Parathyroid adenoma (tissue), 2 donors: Measurements from ENCODE around the gene EXOC4.

Experiments used
- H2AFZ ChIP-seq: fragments of 300-600 bp; sonication (generic); one replicate; pipeline ENCODE4 v1.7.0; 2017; ENCODE audit warnings: antibody characterized with exemption, mild to moderate bottlenecking
- H3K27ac ChIP-seq: fragments of 300-600 bp; sonication (generic); one replicate; pipeline ENCODE4 v1.7.0; 2017
- H3K27me3 ChIP-seq: fragments of 300-600 bp; sonication (generic); one replicate; pipeline ENCODE4 v1.7.0; 2017; ENCODE audit warnings: low read length; ENCODE audit not compliant: control insufficient read depth, insufficient read depth
- H3K36me3 ChIP-seq: fragments of 300-600 bp; sonication (generic); one replicate; pipeline ENCODE4 v1.7.0; 2017; ENCODE audit warnings: low read length; ENCODE audit not compliant: control insufficient read depth, insufficient read depth
- H3K4me1 ChIP-seq: fragments of 300-600 bp; sonication (generic); one replicate; pipeline ENCODE4 v1.7.0; 2017; ENCODE audit warnings: control low read depth
- H3K4me2 ChIP-seq: fragments of 300-600 bp; sonication (generic); one replicate; pipeline ENCODE4 v1.7.0; 2017; ENCODE audit warnings: low read length
- H3K4me3 ChIP-seq: fragments of 300-600 bp; sonication (generic); one replicate; pipeline ENCODE4 v1.7.0; 2017; ENCODE audit warnings: low read depth, low read length
- H3K79me2 ChIP-seq: fragments of 300-600 bp; sonication (generic); one replicate; pipeline ENCODE4 v1.7.0; 2017; ENCODE audit warnings: control low read depth
- H3K9ac ChIP-seq: fragments of 300-600 bp; sonication (generic); one replicate; pipeline ENCODE4 v1.7.0; 2017; ENCODE audit warnings: mild to moderate bottlenecking
- H3K9me3 ChIP-seq: fragments of 300-600 bp; sonication (generic); one replicate; pipeline ENCODE4 v1.7.0; 2017; ENCODE audit warnings: low read length; ENCODE audit not compliant: control insufficient read depth
- TF ChIP-seq, protein P1 (sequence below): fragments of 300-600 bp; sonication (generic); IDR thresholded peaks from one replicate; pipeline ENCODE4 v1.7.0; 2017; ENCODE audit warnings: antibody characterized with exemption, mild to moderate bottlenecking
- donor health status: primary hyperparathyroidism.

Gene EXOC4

DNA sequence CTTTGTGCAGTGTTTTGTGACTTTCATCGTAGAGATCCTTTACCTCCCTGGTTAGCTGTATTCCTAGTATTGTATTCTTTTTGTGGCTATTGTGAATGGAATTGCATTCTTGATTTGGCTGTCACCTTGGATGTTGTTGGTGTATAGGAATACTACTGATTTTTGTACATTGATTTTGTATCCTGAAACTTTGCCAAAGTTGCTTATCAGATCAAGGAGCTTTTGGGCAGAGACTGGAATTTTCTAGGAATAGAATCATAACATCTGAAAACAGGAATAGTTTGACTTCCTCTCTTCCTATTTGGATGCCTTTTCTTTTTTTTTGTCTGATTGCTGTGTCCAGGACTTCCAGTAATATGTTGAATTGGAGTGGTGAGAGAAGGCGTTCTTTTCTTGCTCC is 590.5 kb downstream of the EXOC4 start:
- no peaks in the 10 kb centered on the region for H3K36me3 ChIP-seq
- TF ChIP-seq, protein P1, sequence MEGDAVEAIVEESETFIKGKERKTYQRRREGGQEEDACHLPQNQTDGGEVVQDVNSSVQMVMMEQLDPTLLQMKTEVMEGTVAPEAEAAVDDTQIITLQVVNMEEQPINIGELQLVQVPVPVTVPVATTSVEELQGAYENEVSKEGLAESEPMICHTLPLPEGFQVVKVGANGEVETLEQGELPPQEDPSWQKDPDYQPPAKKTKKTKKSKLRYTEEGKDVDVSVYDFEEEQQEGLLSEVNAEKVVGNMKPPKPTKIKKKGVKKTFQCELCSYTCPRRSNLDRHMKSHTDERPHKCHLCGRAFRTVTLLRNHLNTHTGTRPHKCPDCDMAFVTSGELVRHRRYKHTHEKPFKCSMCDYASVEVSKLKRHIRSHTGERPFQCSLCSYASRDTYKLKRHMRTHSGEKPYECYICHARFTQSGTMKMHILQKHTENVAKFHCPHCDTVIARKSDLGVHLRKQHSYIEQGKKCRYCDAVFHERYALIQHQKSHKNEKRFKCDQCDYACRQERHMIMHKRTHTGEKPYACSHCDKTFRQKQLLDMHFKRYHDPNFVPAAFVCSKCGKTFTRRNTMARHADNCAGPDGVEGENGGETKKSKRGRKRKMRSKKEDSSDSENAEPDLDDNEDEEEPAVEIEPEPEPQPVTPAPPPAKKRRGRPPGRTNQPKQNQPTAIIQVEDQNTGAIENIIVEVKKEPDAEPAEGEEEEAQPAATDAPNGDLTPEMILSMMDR = no peak
- no peak overlapping the region for H3K4me3 ChIP-seq
- peaks cover 4% of the 10 kb centered on the region for H3K4me1 ChIP-seq
- no peak overlapping the region for H3K4me2 ChIP-seq
- H3K27ac ChIP-seq = no peak overlapping the region
- H2AFZ ChIP-seq = no peak overlapping the region
- H3K79me2 ChIP-seq = no peaks in the 10 kb centered on the region
- H3K9me3 ChIP-seq = no peaks in the 10 kb centered on the region
- no peak overlapping the region for H3K9ac ChIP-seq
- H3K27me3 ChIP-seq = no peaks in the 10 kb centered on the region

DNA sequence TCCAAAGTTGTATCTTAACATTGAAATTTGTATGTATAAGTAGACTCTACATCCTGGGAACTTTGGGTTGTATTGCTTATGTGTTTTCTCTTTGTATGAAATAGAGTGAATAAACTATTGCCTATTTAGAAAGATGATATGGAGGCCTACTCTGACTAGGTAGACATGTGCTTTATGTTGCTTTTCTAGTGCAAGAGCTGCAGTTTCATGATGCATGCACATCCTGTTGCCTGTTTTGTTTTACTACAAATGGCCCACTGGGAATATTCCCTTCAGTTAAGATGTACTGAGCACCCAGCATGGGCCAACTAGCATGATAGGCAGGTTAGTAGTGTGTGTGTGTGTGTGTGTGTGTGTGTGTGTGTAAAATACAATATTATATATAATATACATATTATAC is 592.1 kb downstream of the EXOC4 start:
- no peak overlapping the region for H3K9ac ChIP-seq
- H3K4me1 ChIP-seq = peaks cover 4% of the 10 kb centered on the region
- TF ChIP-seq, protein P1 = no peak
- no peaks in the 10 kb centered on the region for H3K36me3 ChIP-seq
- H3K4me2 ChIP-seq = no peak overlapping the region
- no peaks in the 10 kb centered on the region for H3K9me3 ChIP-seq
- no peak overlapping the region for H3K4me3 ChIP-seq
- H2AFZ ChIP-seq = no peak overlapping the region
- H3K27ac ChIP-seq = no peak overlapping the region
- H3K79me2 ChIP-seq = no peaks in the 10 kb centered on the region
- H3K27me3 ChIP-seq = no peaks in the 10 kb centered on the region

DNA sequence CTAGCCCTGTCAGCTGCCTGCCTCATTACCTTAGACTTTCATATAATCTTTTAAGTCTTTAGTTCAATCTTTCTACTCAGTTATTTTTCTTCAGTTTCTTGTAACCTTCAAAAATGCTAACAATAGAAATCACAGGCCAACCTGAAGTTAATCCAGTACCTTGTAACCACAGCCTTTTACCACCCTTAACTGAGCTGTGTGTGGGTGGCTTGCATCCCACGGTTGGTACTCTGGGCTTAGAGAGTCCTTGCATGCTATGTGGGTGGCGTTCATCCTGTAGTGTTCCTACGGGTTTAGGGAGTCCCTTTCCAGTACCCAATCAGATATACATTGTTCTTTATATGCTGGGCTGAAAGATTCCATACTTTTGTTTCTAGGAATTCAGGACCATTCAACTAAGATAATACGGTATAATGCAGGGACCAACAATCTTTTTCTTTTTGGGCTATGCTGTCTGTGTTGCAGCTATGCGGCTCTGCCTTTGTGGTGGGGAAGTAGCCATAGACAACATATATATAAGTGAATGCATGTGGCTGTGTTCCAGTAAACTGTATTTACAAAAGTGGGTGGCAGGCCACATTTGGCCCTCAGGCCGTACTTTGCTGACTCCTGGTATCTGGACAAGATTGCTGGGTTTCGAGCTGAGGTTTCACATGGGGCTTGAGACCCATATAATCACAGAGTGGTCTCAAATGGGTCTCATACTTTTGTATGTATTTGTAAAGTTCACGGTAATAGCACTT is 593.5 kb downstream of the EXOC4 start:
- H3K9ac ChIP-seq = no peak overlapping the region
- peaks cover 4% of the 10 kb centered on the region for H3K4me1 ChIP-seq
- TF ChIP-seq, protein P1 = no peak
- H3K27me3 ChIP-seq = no peaks in the 10 kb centered on the region
- H3K4me3 ChIP-seq = no peak overlapping the region
- no peaks in the 10 kb centered on the region for H3K9me3 ChIP-seq
- H3K36me3 ChIP-seq = no peaks in the 10 kb centered on the region
- no peak overlapping the region for H3K4me2 ChIP-seq
- no peaks in the 10 kb centered on the region for H3K79me2 ChIP-seq
- no peak overlapping the region for H2AFZ ChIP-seq
- no peak overlapping the region for H3K27ac ChIP-seq

DNA sequence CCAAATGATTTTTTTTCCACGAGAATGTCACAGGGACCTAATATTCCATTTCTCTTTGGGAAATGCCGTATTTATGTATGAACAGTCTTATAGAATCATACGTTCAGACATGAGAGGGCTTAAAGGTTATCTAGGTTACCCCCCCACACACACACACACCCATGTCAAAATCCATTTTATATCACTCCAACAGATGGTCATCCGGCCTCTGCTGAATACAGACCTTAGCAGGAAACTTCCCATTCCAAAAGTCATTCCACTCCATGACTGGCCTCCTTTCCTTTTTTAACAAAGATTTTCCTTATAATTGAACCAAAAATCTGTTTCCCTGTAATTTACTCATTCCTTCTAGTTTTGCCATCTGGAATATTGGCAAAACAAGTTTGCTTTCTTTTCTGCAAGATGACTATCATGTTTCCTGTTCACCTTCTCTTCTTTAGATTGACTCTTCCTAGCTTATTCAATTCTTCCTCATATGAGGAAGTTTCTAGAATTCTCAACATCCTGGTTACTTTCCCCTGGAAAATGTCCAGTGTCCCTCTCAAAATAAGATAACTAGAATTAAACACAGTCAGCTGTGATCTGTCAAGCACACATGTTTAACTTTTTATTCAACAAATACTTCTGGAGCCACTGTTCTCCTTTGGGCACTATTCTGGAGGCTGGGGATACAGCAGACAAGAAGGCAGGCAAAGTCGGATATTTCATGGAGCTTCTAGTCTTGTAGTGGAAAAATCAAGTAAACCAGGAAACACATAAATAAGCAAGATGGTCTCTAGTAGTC is 597.8 kb downstream of the EXOC4 start:
- Histone ChIP-seq H3K27ac (no peak overlapping the region), H3K27me3 (no peaks in the 10 kb centered on the region), H3K79me2 (no peaks in the 10 kb centered on the region), H3K4me3 (no peak overlapping the region), H3K4me2 (no peak overlapping the region), H3K4me1 (peaks cover 13% of the 10 kb centered on the region), H3K9ac (no peak overlapping the region), H3K9me3 (no peaks in the 10 kb centered on the region), H2AFZ (no peak overlapping the region), H3K36me3 (no peaks in the 10 kb centered on the region)
- TF ChIP-seq, protein P1 = no peak
